HUES48 (cell line): ENCODE measurements around the gene THAP4.

Experiments
- H3K27ac ChIP-seq: one replicate; pipeline ENCODE4 v1.7.0; 2013; ENCODE audit warnings: low read depth, low read length, inconsistent platforms
- H3K27me3 ChIP-seq: 2 replicates; pipeline ENCODE4 v1.6.1; 2013; ENCODE audit warnings: mild to moderate bottlenecking, low read length; ENCODE audit not compliant: control insufficient read depth, insufficient read depth
- H3K36me3 ChIP-seq: 2 replicates; pipeline ENCODE4 v1.6.1; 2013; ENCODE audit warnings: low read length; ENCODE audit not compliant: control insufficient read depth, insufficient read depth
- H3K4me1 ChIP-seq: 2 replicates; pipeline ENCODE4 v1.6.1; 2013; ENCODE audit warnings: mild to moderate bottlenecking, low read length; ENCODE audit not compliant: control insufficient read depth, insufficient read depth
- H3K4me3 ChIP-seq: 2 replicates; pipeline ENCODE4 v1.5.1; 2013; ENCODE audit warnings: mild to moderate bottlenecking, low read depth, low read length
- H3K9ac ChIP-seq: 2 replicates; pipeline ENCODE4 v1.6.1; 2013; ENCODE audit warnings: mild to moderate bottlenecking, low read depth, low read length, moderate library complexity
- H3K9me3 ChIP-seq: 2 replicates; pipeline ENCODE4 v1.6.1; 2013; ENCODE audit warnings: low read length; ENCODE audit not compliant: control insufficient read depth, insufficient read depth

Gene THAP4

GRCh38 chr2:241540771-241541561, 96.0 kb downstream of the THAP4 start:
- peak overlapping the region; percentile 73 for H3K4me3 ChIP-seq
- H3K36me3 ChIP-seq, result no peaks in the 10 kb centered on the region
- peaks cover 7% of the 10 kb centered on the region; the same call in 1 of the 2 replicates for H3K4me1 ChIP-seq
- peak overlapping the region; percentile 45 for H3K27ac ChIP-seq
- H3K9ac ChIP-seq, result peak overlapping the region; percentile 63; the same call in 1 of the 2 replicates
- peaks cover 42% of the 10 kb centered on the region for H3K27me3 ChIP-seq
- no peaks in the 10 kb centered on the region for H3K9me3 ChIP-seq

DNA sequence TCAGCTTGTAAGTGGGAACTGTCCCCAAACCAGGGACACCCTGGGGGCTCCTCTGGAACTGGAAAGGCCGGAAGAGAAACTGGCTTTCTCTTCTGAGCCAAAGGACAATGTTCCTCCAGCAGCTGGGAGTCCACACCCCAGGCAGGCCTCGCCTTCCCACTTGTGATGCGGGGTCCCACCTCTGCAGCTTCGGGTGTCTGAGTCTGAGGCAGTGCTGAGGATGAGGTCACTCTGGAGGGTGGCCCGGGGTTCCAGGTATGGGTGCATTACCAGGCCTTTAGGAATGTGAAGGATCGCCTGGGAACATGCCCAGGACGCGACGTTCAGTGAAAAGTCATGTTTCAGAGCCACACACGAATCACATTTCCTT, 96.6 kb downstream of the THAP4 start:
- H3K4me3 ChIP-seq, result peak overlapping the region; percentile 73
- H3K4me1 ChIP-seq, result peaks cover 7% of the 10 kb centered on the region; the same call in 1 of the 2 replicates
- peak overlapping the region; percentile 45 for H3K27ac ChIP-seq
- H3K27me3 ChIP-seq, result peaks cover 41% of the 10 kb centered on the region
- no peaks in the 10 kb centered on the region for H3K9me3 ChIP-seq
- H3K36me3 ChIP-seq, result no peaks in the 10 kb centered on the region
- H3K9ac ChIP-seq, result no peak overlapping the region

DNA sequence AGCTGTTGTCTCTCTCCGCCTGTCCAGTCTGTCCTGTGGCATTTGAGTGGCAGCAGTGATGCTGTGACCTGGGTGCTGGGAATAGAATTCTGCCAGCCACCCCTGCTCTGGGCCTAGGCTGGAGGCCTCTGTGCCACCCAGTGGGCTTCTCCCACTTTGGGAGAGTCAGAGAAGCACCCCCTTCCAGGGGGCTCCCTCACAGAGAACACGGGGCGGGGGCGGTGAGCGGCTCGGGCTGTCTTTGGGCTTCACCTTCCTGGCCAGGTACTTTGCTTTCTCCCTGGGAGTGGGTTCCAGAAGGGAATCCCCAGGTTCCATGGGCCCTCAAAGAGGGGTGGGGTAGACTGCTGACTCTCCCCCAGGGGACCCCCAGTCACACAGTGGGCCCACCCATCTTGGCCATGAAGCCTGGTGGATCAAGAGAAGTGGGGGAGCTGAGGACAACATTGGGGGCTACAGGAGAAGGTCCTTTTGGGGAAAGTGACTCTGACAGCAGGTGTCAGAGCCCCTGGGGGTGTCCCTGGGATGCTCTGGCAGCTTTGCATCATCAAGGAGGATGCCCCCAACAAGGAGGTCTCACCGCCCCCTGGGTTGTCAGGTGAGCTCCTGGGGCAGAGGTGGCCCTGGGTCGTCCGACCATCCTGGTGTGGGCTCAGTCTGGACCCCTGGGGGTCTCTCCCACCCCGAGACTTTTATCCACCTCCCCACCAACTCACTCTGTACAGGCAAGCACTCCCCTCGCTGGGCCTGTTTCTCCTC, 97.2 kb downstream of the THAP4 start:
- no peak overlapping the region for H3K27ac ChIP-seq
- no peak overlapping the region for H3K4me3 ChIP-seq
- peaks cover 7% of the 10 kb centered on the region; the same call in 1 of the 2 replicates for H3K4me1 ChIP-seq
- H3K9me3 ChIP-seq, result no peaks in the 10 kb centered on the region
- H3K36me3 ChIP-seq, result no peaks in the 10 kb centered on the region
- H3K27me3 ChIP-seq, result peaks cover 36% of the 10 kb centered on the region
- no peak overlapping the region for H3K9ac ChIP-seq

DNA sequence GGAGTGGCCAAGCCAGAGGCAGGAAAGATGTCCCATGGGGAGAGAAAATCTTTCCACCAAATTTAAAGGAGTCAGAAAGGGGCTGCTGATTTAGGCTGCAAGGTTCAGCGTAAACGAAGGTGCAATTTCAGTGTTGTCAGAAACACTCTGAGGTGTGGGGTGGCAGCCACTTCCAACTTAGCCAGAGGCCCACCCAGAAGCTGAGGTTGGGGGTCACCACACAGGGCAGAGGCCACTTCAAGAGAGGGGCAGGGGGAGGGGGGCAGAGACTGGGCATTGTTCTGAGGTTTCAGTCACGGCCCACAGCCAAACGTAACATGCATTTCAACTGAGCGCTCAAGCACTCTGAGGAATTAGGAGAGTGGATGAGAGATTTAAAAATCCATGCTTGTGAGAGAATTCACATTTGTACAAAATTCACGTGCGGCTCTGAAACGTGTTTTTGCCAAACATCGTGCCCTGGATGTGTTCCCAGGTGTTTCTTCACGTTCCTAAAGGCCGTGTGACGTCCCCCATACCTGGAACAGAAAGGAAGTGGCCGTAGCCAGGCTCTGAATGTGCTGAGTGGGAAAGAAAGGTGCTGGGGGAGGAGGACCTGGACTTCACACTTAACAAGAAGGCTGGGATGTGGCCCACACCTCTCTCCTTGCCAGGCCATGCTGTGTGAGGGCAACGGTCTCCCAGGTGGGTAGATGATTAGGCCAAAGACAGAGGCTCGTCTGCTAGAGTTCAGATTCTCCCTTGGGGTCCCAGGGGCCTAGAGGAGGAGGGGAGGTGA, 97.9 kb downstream of the THAP4 start:
- no peaks in the 10 kb centered on the region for H3K36me3 ChIP-seq
- no peak overlapping the region for H3K27ac ChIP-seq
- peaks cover 7% of the 10 kb centered on the region; the same call in 1 of the 2 replicates for H3K4me1 ChIP-seq
- H3K27me3 ChIP-seq, result peaks cover 35% of the 10 kb centered on the region
- no peaks in the 10 kb centered on the region for H3K9me3 ChIP-seq
- no peak overlapping the region for H3K4me3 ChIP-seq
- H3K9ac ChIP-seq, result no peak overlapping the region

GRCh38 chr2:241535871-241536655, 100.9 kb downstream of the THAP4 start:
- Histone ChIP-seq H3K9me3 (no peaks in the 10 kb centered on the region), H3K27me3 (peaks cover 12% of the 10 kb centered on the region), H3K4me3 (no peak overlapping the region), H3K27ac (no peak overlapping the region), H3K9ac (no peak overlapping the region), H3K4me1 (0 out of 2 replicates have a peak, but pooled peaks cover 7% of the 10 kb centered on the region), H3K36me3 (no peaks in the 10 kb centered on the region)

- no peak overlapping the region for H3K4me3 ChIP-seq
- H3K4me1 ChIP-seq, result no peaks in the 10 kb centered on the region
- no peak overlapping the region for H3K27ac ChIP-seq
- no peak overlapping the region for H3K9ac ChIP-seq
- no peaks in the 10 kb centered on the region for H3K9me3 ChIP-seq
- H3K27me3 ChIP-seq, result peaks cover 1% of the 10 kb centered on the region; the same call in 1 of the 2 replicates
- no peaks in the 10 kb centered on the region for H3K36me3 ChIP-seq
These were observed 102.1 kb downstream of the THAP4 start for GRCh38 chr2:241534701-241535375.
